Activated T-cell treated with anti-CD3 and anti-CD28 coated beads, Interleukin-2, amount 50 U/mL, for 72 hours (primary cell): Measurements from ENCODE around the gene CNTNAP2. TPM values are rescaled to one million over a fixed set of nuclear protein-coding genes. Genes with fewer than 3 reads are reported as not detected.

ENCODE experiments used
- ATAC-seq, 2 donors: fragments of 150-1000 bp; cut with Tn5 transposase; replicated peaks in 1 of 2; 2 replicates each; pipeline ENCODE4 v1.10.0; 2021; ENCODE audit warnings: moderate library complexity in 2 of 2, mild to moderate bottlenecking in 1 of 2
- DNase-seq, 2 donors: peaks; one replicate each; pipeline ENCODE4 v3.0.0; 2021 to 2022; ENCODE audit warnings: mixed read lengths in 1 of 2
- H3K27ac Mint-ChIP-seq: one replicate; pipeline ENCODE4 v1.8.0; 2022; ENCODE audit warnings: mild to moderate bottlenecking, moderate library complexity, mixed read lengths
- H3K27me3 Mint-ChIP-seq: one replicate; pipeline ENCODE4 v1.8.0; 2022; ENCODE audit warnings: low read depth, mixed read lengths
- H3K36me3 Mint-ChIP-seq, 2 donors: one replicate each; pipeline ENCODE4 v1.8.0; 2022; ENCODE audit warnings: mixed read lengths in 2 of 2, mild to moderate bottlenecking in 1 of 2; ENCODE audit not compliant: insufficient read depth in 2 of 2
- H3K4me1 Mint-ChIP-seq: one replicate; pipeline ENCODE4 v1.8.0; 2022; ENCODE audit warnings: low read depth, mixed read lengths
- H3K4me3 Mint-ChIP-seq, 2 donors: one replicate each; pipeline ENCODE4 v1.8.0; 2022; ENCODE audit warnings: mild to moderate bottlenecking in 2 of 2, mixed read lengths in 2 of 2, moderate library complexity in 2 of 2
- H3K9me3 Mint-ChIP-seq, 2 donors: one replicate each; pipeline ENCODE4 v1.8.0; 2022; ENCODE audit warnings: mixed read lengths in 2 of 2
- total RNA-seq, 2 donors: library from RNA; stranded (reverse); gene quantifications; one replicate each; pipeline ENCODE4 v1.2.3, GENCODE V29; 2022

CNTNAP2 gene
- total RNA-seq, 2 donors from 2014 or later, result not detected

GRCh38 chr7:148146346-148146745 lies 2029.7 kb downstream of the CNTNAP2 start:
- no peak for ATAC-seq
- Mint-ChIP-seq H3K27me3 (peaks cover under 1% of the 10 kb centered on the region), H3K27ac (no peak overlapping the region), H3K9me3 (peaks cover 0 to 4% of the 10 kb centered on the region in 2 donors), H3K36me3 (no peaks in the 10 kb centered on the region), H3K4me3 (no peak overlapping the region), H3K4me1 (no peaks in the 10 kb centered on the region)
- DNase-seq, result no peak

DNA sequence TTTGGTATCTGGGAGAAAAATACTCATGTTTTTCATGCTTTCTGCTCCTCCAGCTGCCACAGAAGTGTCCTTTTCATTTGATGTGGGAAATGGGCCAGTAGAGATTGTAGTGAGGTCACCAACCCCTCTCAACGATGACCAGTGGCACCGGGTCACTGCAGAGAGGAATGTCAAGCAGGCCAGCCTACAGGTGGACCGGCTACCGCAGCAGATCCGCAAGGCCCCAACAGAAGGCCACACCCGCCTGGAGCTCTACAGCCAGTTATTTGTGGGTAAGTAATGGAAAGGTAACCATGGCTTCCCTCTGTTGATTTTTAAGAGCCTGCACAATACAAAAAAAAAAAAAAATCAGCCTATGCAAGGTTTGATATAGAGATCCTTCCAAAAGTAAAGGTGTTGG lies 2030.8 kb downstream of the CNTNAP2 start:
- Mint-ChIP-seq H3K27me3 (peaks cover 5% of the 10 kb centered on the region), H3K9me3 (peaks cover 0 to 4% of the 10 kb centered on the region in 2 donors), H3K4me3 (no peak overlapping the region), H3K36me3 (no peaks in the 10 kb centered on the region), H3K27ac (no peak overlapping the region), H3K4me1 (no peaks in the 10 kb centered on the region)
- no peak for ATAC-seq
- no peak for DNase-seq

DNA sequence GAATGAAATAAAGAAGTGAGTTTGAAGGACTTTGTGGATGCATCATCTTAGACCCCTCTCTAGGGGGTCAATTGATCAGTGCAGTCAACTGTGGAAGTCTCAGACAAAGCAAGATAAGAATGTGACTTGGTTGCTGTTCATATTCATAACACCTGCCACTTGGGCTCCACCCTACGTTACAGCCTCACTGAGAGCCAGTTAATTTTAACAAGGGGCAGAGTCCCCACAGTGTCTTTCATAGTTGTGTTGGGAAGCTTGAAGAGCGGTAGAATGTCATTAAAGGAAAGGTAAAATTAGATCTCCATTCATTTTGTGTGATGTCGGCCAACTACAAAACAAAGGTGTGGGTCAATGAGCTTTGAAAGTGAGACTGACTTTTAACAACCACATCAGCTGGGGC lies 2031.9 kb downstream of the CNTNAP2 start:
- no peak for DNase-seq
- Mint-ChIP-seq H3K9me3 (peaks cover 0 to 4% of the 10 kb centered on the region in 2 donors), H3K27me3 (peaks cover 5% of the 10 kb centered on the region), H3K4me3 (no peak overlapping the region), H3K36me3 (no peaks in the 10 kb centered on the region), H3K27ac (no peak overlapping the region), H3K4me1 (no peaks in the 10 kb centered on the region)
- ATAC-seq, result no peak

DNA sequence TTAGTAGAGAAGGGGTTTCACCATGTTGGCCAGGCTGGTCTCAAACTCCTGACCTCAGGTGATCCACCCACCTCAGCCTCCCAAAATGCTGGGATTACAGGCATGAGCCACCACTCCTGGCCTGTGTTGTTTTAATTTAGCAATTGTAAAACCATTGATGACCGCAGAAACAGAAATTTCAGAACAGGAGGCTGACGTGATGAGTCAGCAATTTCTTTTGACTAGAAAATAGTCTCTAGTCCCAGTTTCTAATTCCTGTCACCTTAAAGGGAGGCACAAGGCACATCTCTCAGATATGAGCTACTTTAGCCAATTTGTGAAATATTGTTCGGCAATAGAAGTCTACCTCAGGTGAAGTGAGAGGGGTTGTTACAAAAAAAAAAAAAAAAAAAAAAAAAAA lies 2033.1 kb downstream of the CNTNAP2 start:
- peaks cover 5% of the 10 kb centered on the region for H3K27me3 Mint-ChIP-seq
- ATAC-seq (no peak), DNase-seq (no peak)
- peaks cover 0 to 4% of the 10 kb centered on the region in 2 donors for H3K9me3 Mint-ChIP-seq
- no peaks in the 10 kb centered on the region for H3K36me3 Mint-ChIP-seq
- H3K4me3 Mint-ChIP-seq, result no peak overlapping the region
- no peaks in the 10 kb centered on the region for H3K4me1 Mint-ChIP-seq
- H3K27ac Mint-ChIP-seq, result no peak overlapping the region

- ATAC-seq (no peak), DNase-seq (no peak)
- Mint-ChIP-seq H3K27ac (no peak overlapping the region), H3K9me3 (peaks cover 0 to 4% of the 10 kb centered on the region in 2 donors), H3K27me3 (peaks cover 5% of the 10 kb centered on the region), H3K36me3 (no peaks in the 10 kb centered on the region), H3K4me3 (no peak overlapping the region), H3K4me1 (no peaks in the 10 kb centered on the region)
Observed at GRCh38 chr7:148151778-148152177, 2035.2 kb downstream of the CNTNAP2 start.

DNA sequence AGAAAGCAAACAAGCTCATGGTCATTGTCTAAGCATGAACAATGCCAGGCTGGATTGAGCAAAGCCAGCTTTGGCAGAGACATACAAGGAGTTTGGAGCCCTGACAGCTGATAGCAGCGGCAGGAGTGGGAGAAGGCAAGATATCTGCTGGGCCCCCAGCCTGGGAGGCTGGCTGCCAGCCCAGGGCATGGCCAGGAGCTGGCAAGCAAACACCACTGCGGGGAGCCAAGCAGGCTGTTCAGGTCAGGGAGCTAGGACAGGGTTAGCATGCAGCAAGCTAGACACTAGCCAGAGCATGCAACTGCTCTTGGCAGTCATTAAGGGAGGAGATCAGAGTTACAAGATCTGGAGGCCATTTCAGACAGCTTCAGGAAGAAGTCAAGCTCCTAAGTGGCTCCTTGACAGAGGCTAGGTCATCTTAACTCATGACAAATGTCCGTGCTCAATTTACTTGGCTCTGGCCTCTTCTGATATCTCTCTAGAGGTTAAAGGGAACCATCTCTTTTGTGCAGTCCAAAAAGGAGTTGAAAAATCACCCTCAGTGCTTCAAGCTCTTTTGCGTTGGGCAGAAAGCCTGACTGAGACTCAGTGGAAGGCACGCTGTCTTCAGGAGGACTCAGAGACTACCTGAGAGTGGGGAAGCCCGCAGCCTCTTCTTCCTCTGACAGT lies 2037.1 kb downstream of the CNTNAP2 start:
- Mint-ChIP-seq H3K4me1 (no peaks in the 10 kb centered on the region), H3K9me3 (peaks cover 0 to 4% of the 10 kb centered on the region in 2 donors), H3K27ac (no peak overlapping the region), H3K27me3 (peaks cover 5% of the 10 kb centered on the region), H3K4me3 (no peak overlapping the region), H3K36me3 (no peaks in the 10 kb centered on the region)
- no peak for ATAC-seq
- no peak for DNase-seq

GRCh38 chr7:148155000-148155399 lies 2038.4 kb downstream of the CNTNAP2 start:
- H3K27ac Mint-ChIP-seq, result no peak overlapping the region
- DNase-seq (no peak), ATAC-seq (no peak)
- H3K36me3 Mint-ChIP-seq, result no peaks in the 10 kb centered on the region
- H3K9me3 Mint-ChIP-seq, result no peaks in the 10 kb centered on the region
- H3K4me1 Mint-ChIP-seq, result no peaks in the 10 kb centered on the region
- no peak overlapping the region for H3K4me3 Mint-ChIP-seq
- peaks cover 5% of the 10 kb centered on the region for H3K27me3 Mint-ChIP-seq

- DNase-seq (no peak), ATAC-seq (no peak)
- peaks cover 5% of the 10 kb centered on the region for H3K27me3 Mint-ChIP-seq
- H3K4me1 Mint-ChIP-seq, result no peaks in the 10 kb centered on the region
- no peaks in the 10 kb centered on the region for H3K36me3 Mint-ChIP-seq
- H3K9me3 Mint-ChIP-seq, result no peaks in the 10 kb centered on the region
- H3K27ac Mint-ChIP-seq, result no peak overlapping the region
- no peak overlapping the region for H3K4me3 Mint-ChIP-seq
Observed at GRCh38 chr7:148155826-148156225, 2039.2 kb downstream of the CNTNAP2 start.

- ATAC-seq (no peak), DNase-seq (no peak)
- Mint-ChIP-seq H3K27ac (no peak overlapping the region), H3K27me3 (peaks cover 5% of the 10 kb centered on the region), H3K9me3 (no peaks in the 10 kb centered on the region), H3K4me1 (no peaks in the 10 kb centered on the region), H3K36me3 (no peaks in the 10 kb centered on the region), H3K4me3 (no peak overlapping the region)
Observed at GRCh38 chr7:148156233-148156632, 2039.6 kb downstream of the CNTNAP2 start.

DNA sequence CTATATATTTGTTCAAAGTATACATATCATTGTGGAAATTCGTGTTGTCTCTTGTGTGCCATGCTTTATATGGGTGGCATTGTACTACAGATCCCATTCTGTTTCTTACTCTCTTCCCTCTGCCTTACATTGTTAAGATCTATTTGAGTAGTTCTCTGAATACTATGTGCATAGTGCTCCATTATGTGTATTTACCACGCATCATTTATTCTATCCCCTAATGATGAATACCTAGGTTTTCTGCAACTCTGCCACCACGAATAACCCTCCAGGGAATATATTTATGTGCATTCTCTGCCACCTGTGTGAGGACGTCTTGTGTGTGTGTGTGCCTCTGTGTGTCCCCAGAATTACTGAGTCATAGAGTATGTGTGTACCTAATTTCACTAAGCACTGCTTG lies 2042.7 kb downstream of the CNTNAP2 start:
- DNase-seq, result no peak
- H3K27me3 Mint-ChIP-seq, result no peaks in the 10 kb centered on the region
- H3K9me3 Mint-ChIP-seq, result no peaks in the 10 kb centered on the region
- no peaks in the 10 kb centered on the region for H3K36me3 Mint-ChIP-seq
- ATAC-seq, result no peak
- H3K27ac Mint-ChIP-seq, result no peak overlapping the region
- H3K4me3 Mint-ChIP-seq, result no peak overlapping the region
- no peaks in the 10 kb centered on the region for H3K4me1 Mint-ChIP-seq

DNA sequence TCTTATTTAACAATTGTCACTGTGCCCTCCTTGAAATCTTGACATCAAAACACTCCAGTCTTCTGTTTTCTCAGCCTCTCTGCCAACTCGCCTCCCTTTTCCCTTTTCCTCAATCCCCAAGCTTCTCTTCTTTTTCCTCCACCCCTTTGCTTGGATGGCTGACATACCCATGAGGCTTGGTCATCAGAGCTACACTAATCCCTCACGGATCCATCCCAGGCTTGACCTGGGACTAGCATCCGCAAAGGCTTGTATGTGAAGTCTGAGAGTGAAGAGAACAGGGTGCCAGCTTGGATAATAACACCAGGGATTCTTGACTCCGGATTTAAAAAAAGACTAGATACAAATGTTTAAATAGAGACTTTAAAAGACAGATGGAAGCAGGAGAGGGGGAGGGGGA lies 2045.2 kb downstream of the CNTNAP2 start:
- ATAC-seq (no peak), DNase-seq (no peak)
- Mint-ChIP-seq H3K27ac (no peak overlapping the region), H3K4me3 (no peak overlapping the region), H3K27me3 (no peaks in the 10 kb centered on the region), H3K4me1 (no peaks in the 10 kb centered on the region), H3K9me3 (peaks cover 0 to 1% of the 10 kb centered on the region in 2 donors), H3K36me3 (no peaks in the 10 kb centered on the region)

GRCh38 chr7:148162808-148163207 lies 2046.2 kb downstream of the CNTNAP2 start:
- H3K4me3 Mint-ChIP-seq, result no peak overlapping the region
- peaks cover 0 to 1% of the 10 kb centered on the region in 2 donors for H3K9me3 Mint-ChIP-seq
- no peak overlapping the region for H3K27ac Mint-ChIP-seq
- no peaks in the 10 kb centered on the region for H3K36me3 Mint-ChIP-seq
- no peaks in the 10 kb centered on the region for H3K27me3 Mint-ChIP-seq
- ATAC-seq (no peak), DNase-seq (no peak)
- H3K4me1 Mint-ChIP-seq, result no peaks in the 10 kb centered on the region

- ATAC-seq (no peak), DNase-seq (no peak)
- Mint-ChIP-seq H3K9me3 (peaks cover 0 to 1% of the 10 kb centered on the region in 2 donors), H3K4me3 (no peak overlapping the region), H3K27ac (no peak overlapping the region), H3K27me3 (no peaks in the 10 kb centered on the region), H3K4me1 (no peaks in the 10 kb centered on the region), H3K36me3 (no peaks in the 10 kb centered on the region)
Observed at GRCh38 chr7:148163246-148163645, 2046.6 kb downstream of the CNTNAP2 start.

DNA sequence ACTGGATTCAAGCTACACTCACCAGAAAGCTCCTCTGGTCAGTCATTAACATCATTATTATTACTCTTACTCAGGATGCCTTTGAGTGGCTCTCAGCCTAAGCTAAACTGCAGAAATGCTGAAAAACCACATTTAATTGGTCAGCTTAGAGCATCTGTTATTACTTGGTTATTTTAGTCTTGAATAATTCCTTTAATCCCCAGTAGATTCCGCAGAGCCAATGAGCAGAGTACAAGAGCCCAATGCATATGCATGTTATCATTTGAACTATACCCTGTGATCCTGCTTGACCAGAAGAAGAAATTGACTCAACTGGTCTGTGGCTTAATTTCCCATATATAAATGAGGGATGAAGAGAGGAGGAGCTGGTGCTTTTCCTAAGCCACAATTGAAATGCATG lies 2056.3 kb downstream of the CNTNAP2 start:
- H3K9me3 Mint-ChIP-seq, result no peaks in the 10 kb centered on the region
- H3K27me3 Mint-ChIP-seq, result no peaks in the 10 kb centered on the region
- no peak overlapping the region for H3K4me3 Mint-ChIP-seq
- H3K27ac Mint-ChIP-seq, result no peak overlapping the region
- ATAC-seq (no peak), DNase-seq (no peak)
- no peaks in the 10 kb centered on the region for H3K4me1 Mint-ChIP-seq
- H3K36me3 Mint-ChIP-seq, result no peaks in the 10 kb centered on the region
